Prostate gland (tissue), 2 donors: ENCODE measurements around the gene GRAP2.

Source experiments
- POLR2A ChIP-seq: fragments of 450-650 bp; IDR thresholded peaks from one replicate; pipeline ENCODE4 v1.6.1; 2016; ENCODE audit warnings: antibody characterized with exemption, mild to moderate bottlenecking
- TF ChIP-seq, protein P1 (sequence below), 4 experiments: fragments of 200-600 bp in 2 of 4; fragments of 450-650 bp in 2 of 4; sonication (generic) in 2 of 4; IDR thresholded peaks; 1 replicate in 3 of 4; 2 replicates in 1 of 4; pipeline ENCODE4 v1.5.1; 2016 to 2019; ENCODE audit warnings: antibody characterized with exemption in 4 of 4, mild to moderate bottlenecking in 2 of 4, moderate library complexity in 2 of 4

GRCh38 chr22:39905687-39906086, 4.8 kb downstream of the GRAP2 start:
- TF ChIP-seq, protein P1, sequence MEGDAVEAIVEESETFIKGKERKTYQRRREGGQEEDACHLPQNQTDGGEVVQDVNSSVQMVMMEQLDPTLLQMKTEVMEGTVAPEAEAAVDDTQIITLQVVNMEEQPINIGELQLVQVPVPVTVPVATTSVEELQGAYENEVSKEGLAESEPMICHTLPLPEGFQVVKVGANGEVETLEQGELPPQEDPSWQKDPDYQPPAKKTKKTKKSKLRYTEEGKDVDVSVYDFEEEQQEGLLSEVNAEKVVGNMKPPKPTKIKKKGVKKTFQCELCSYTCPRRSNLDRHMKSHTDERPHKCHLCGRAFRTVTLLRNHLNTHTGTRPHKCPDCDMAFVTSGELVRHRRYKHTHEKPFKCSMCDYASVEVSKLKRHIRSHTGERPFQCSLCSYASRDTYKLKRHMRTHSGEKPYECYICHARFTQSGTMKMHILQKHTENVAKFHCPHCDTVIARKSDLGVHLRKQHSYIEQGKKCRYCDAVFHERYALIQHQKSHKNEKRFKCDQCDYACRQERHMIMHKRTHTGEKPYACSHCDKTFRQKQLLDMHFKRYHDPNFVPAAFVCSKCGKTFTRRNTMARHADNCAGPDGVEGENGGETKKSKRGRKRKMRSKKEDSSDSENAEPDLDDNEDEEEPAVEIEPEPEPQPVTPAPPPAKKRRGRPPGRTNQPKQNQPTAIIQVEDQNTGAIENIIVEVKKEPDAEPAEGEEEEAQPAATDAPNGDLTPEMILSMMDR (IDR thresholded peaks at IDR 0.05), result no peak
- TF ChIP-seq POLR2A, result no peak
